COLO668 (cell line): ENCODE measurements around the gene SIX5.

Experiments used
- DNase-seq: peaks from one replicate; lab custom pipeline; 2025; ENCODE audit not compliant: unreplicated experiment; lab: John Stamatoyannopoulos, UW

The SIX5 gene

GRCh38 chr19:45793178-45793564, 24.1 kb upstream of the SIX5 start:
- no peak for DNase-seq

GRCh38 chr19:45792470-45793177, 23.6 kb upstream of the SIX5 start, which contains the start of gene DMWD:
Gene DMWD (minus strand): TSS chr19:45792845. CDS start chr19:45792756, 89 bp downstream.
- DNase-seq: peak; percentile 98

- DNase-seq: no peak
Observed at GRCh38 chr19:45791744-45792469, 22.9 kb upstream of the SIX5 start.

- DNase-seq: no peak
Observed at GRCh38 chr19:45790942-45791341, 21.9 kb upstream of the SIX5 start.

GRCh38 chr19:45789035-45789786, 20.2 kb upstream of the SIX5 start:
- DNase-seq: no peak

- DNase-seq: no peak
Observed at GRCh38 chr19:45786533-45786894, 17.5 kb upstream of the SIX5 start.

GRCh38 chr19:45785781-45786532, 16.9 kb upstream of the SIX5 start:
- DNase-seq: no peak

GRCh38 chr19:45785097-45785496, 16.0 kb upstream of the SIX5 start:
- no peak for DNase-seq

- DNase-seq: no peak
Observed at GRCh38 chr19:45784096-45784495, 15.0 kb upstream of the SIX5 start.

GRCh38 chr19:45782820-45783785, 14.1 kb upstream of the SIX5 start:
- DNase-seq: no peak

GRCh38 chr19:45782162-45782691, 13.2 kb upstream of the SIX5 start, which contains the start of gene DMPK:
Gene DMPK (minus strand): TSS chr19:45782490. CDS start chr19:45782352, 138 bp downstream.
- no peak for DNase-seq

- DNase-seq: peak; percentile 93
Observed at GRCh38 chr19:45781214-45782161, 12.4 kb upstream of the SIX5 start.

- DNase-seq: no peak
Observed at GRCh38 chr19:45780448-45781213, 11.6 kb upstream of the SIX5 start.

GRCh38 chr19:45780146-45780447, 11.0 kb upstream of the SIX5 start:
- DNase-seq: peak; percentile 15

GRCh38 chr19:45779231-45780145, 10.4 kb upstream of the SIX5 start:
- peak; percentile 53 for DNase-seq

GRCh38 chr19:45778010-45778661, 9.1 kb upstream of the SIX5 start:
- DNase-seq: no peak
